WTC11 (cell line): Measurements from ENCODE around the gene UBE2M. TPM values are rescaled to one million over a fixed set of nuclear protein-coding genes. Genes with fewer than 3 reads are reported as not detected.

Source experiments
- ATAC-seq: fragments of 200-7000 bp; cut with Tn5 transposase; 2 replicates; pipeline ENCODE4 v1.10.0; 2021; ENCODE audit warnings: mild to moderate bottlenecking, moderate library complexity
- CTCF ChIA-PET: fragments of 300-600 bp; sonication (Branson Sonifier 250); formaldehyde crosslinking; loops from one replicate; lab custom pipeline; 2021; ENCODE audit warnings: antibody characterized with exemption; lab: Charles Lee
- POLR2A ChIA-PET: fragments of 350-600 bp; sonication (Branson Sonifier 250); formaldehyde crosslinking; loops from one replicate; lab custom pipeline; 2021; ENCODE audit warnings: antibody characterized with exemption; lab: Charles Lee
- DNase-seq: peaks from one replicate; pipeline ENCODE4 v3.0.0; 2021; ENCODE audit warnings: low spot score
- H3K27ac Mint-ChIP-seq: 2 replicates; pipeline ENCODE4 v1.8.0; 2021; ENCODE audit warnings: mixed read lengths
- H3K27me3 Mint-ChIP-seq: 2 replicates; pipeline ENCODE4 v1.8.0; 2021; ENCODE audit warnings: low read depth, mild to moderate bottlenecking, moderate library complexity, mixed read lengths
- H3K36me3 Mint-ChIP-seq: 2 replicates; pipeline ENCODE4 v1.8.0; 2021; ENCODE audit warnings: mixed read lengths
- H3K4me1 Mint-ChIP-seq: 2 replicates; pipeline ENCODE4 v1.8.0; 2022; ENCODE audit warnings: mixed read lengths
- H3K4me3 Mint-ChIP-seq: 2 replicates; pipeline ENCODE4 v1.8.0; 2021; ENCODE audit warnings: mild to moderate bottlenecking, moderate library complexity, mixed read lengths
- H3K9me3 Mint-ChIP-seq: 2 replicates; pipeline ENCODE4 v1.8.0; 2021; ENCODE audit warnings: mixed read lengths
- ATF2 ChIP-seq: sonication (generic); formaldehyde crosslinking; IDR thresholded peaks from 2 replicates; pipeline ENCODE4 v1.8.1; 2022; ENCODE audit warnings: low read depth, missing genetic modification reagents, borderline replicate concordance
- CREB1 ChIP-seq: sonication (generic); formaldehyde crosslinking; IDR thresholded peaks from 2 replicates; pipeline ENCODE4 v1.8.0; 2023; ENCODE audit warnings: mild to moderate bottlenecking, missing genetic modification reagents
- CREM ChIP-seq: sonication (generic); formaldehyde crosslinking; IDR thresholded peaks from 2 replicates; pipeline ENCODE4 v1.8.1; 2022; ENCODE audit warnings: mild to moderate bottlenecking, missing genetic modification reagents, moderate library complexity
- ELF4 ChIP-seq: sonication (generic); formaldehyde crosslinking; IDR thresholded peaks from 2 replicates; pipeline ENCODE4 v1.8.1; 2022; ENCODE audit warnings: low read depth, mild to moderate bottlenecking, moderate library complexity, missing genetic modification reagents
- ETV6 ChIP-seq: sonication (generic); formaldehyde crosslinking; IDR thresholded peaks from 2 replicates; pipeline ENCODE4 v1.8.1; 2022; ENCODE audit warnings: mild to moderate bottlenecking, missing genetic modification reagents
- FOXP1 ChIP-seq: sonication (generic); formaldehyde crosslinking; IDR thresholded peaks from 2 replicates; pipeline ENCODE4 v1.8.0; 2022; ENCODE audit warnings: missing genetic modification reagents, mild to moderate bottlenecking, moderate library complexity, borderline replicate concordance
- JAZF1 ChIP-seq: fragments of 250-450 bp; sonication (Bioruptor Pico); IDR thresholded peaks from 2 replicates; pipeline ENCODE4 v1.9.0; 2021; ENCODE audit warnings: moderate library complexity, mild to moderate bottlenecking, inconsistent platforms
- MAX ChIP-seq: sonication (generic); formaldehyde crosslinking; IDR thresholded peaks from 2 replicates; pipeline ENCODE4 v1.8.0; 2022; ENCODE audit warnings: mild to moderate bottlenecking, missing genetic modification reagents
- NR3C1 ChIP-seq: sonication (generic); formaldehyde crosslinking; conservative IDR thresholded peaks from 2 replicates; pipeline ENCODE4 v1.8.1; 2023; ENCODE audit warnings: low read depth, mild to moderate bottlenecking, missing genetic modification reagents
- OVOL2 ChIP-seq: fragments of 250-450 bp; sonication (Bioruptor Pico); IDR thresholded peaks from 2 replicates; pipeline ENCODE4 v1.9.0; 2021; ENCODE audit warnings: mild to moderate bottlenecking, borderline replicate concordance
- SP1 ChIP-seq: sonication (generic); formaldehyde crosslinking; conservative IDR thresholded peaks from 2 replicates; pipeline ENCODE4 v1.8.1; 2022; ENCODE audit warnings: missing genetic modification reagents
- STAT6 ChIP-seq: sonication (generic); formaldehyde crosslinking; conservative IDR thresholded peaks from 2 replicates; pipeline ENCODE4 v1.8.1; 2023; ENCODE audit warnings: mild to moderate bottlenecking, low read depth, missing genetic modification reagents, moderate library complexity
- TCF7 ChIP-seq: sonication (generic); formaldehyde crosslinking; IDR thresholded peaks from 2 replicates; pipeline ENCODE4 v1.8.0; 2022; ENCODE audit warnings: mild to moderate bottlenecking, low read depth, missing genetic modification reagents, moderate library complexity
- ZBTB21 ChIP-seq: sonication (generic); formaldehyde crosslinking; IDR thresholded peaks from 2 replicates; pipeline ENCODE4 v1.8.1; 2023; ENCODE audit warnings: mild to moderate bottlenecking, missing genetic modification reagents, borderline replicate concordance
- ZNF219 ChIP-seq: sonication (generic); formaldehyde crosslinking; IDR thresholded peaks from 2 replicates; pipeline ENCODE4 v1.8.0; 2023; ENCODE audit warnings: missing genetic modification reagents, mild to moderate bottlenecking, borderline replicate concordance
- ZNF317 ChIP-seq: sonication (generic); formaldehyde crosslinking; IDR thresholded peaks from 2 replicates; pipeline ENCODE4 v1.8.1; 2023; ENCODE audit warnings: low read depth, mild to moderate bottlenecking, moderate library complexity, missing genetic modification reagents, borderline replicate concordance
- ZNF396 ChIP-seq: fragments of 250-450 bp; sonication (Bioruptor Pico); IDR thresholded peaks from 2 replicates; pipeline ENCODE4 v1.8.0; 2021; ENCODE audit warnings: mild to moderate bottlenecking, moderate library complexity, borderline replicate concordance
- ZNF416 ChIP-seq: fragments of 250-450 bp; sonication (Bioruptor Pico); IDR thresholded peaks from 2 replicates; pipeline ENCODE4 v1.9.0; 2021; ENCODE audit warnings: mild to moderate bottlenecking, inconsistent platforms
- total RNA-seq: library from RNA; stranded (reverse); gene quantifications from 3 replicates; pipeline ENCODE4 v1.2.3, GENCODE V29; 2021
- TF ChIP-seq, protein P1 (sequence below): sonication (generic); formaldehyde crosslinking; IDR thresholded peaks from 2 replicates; pipeline ENCODE4 v1.8.1; 2022; ENCODE audit warnings: mild to moderate bottlenecking, missing genetic modification reagents, moderate library complexity, borderline replicate concordance
- TF ChIP-seq, protein P2 (sequence below): sonication (generic); formaldehyde crosslinking; conservative IDR thresholded peaks from 2 replicates; pipeline ENCODE4 v1.8.1; 2022; ENCODE audit warnings: mild to moderate bottlenecking, missing genetic modification reagents
- TF ChIP-seq, protein P3 (sequence below): sonication (generic); formaldehyde crosslinking; IDR thresholded peaks from 2 replicates; pipeline ENCODE4 v1.8.0; 2022; ENCODE audit warnings: mild to moderate bottlenecking, missing genetic modification reagents
- TF ChIP-seq, protein P4 (sequence below): sonication (generic); formaldehyde crosslinking; IDR thresholded peaks from 2 replicates; pipeline ENCODE4 v1.8.1; 2023; ENCODE audit warnings: mild to moderate bottlenecking, missing genetic modification reagents
- TF ChIP-seq, protein P5 (sequence below): fragments of 250-450 bp; sonication (Bioruptor Pico); IDR thresholded peaks from 2 replicates; pipeline ENCODE4 v1.9.0; 2021; ENCODE audit warnings: mild to moderate bottlenecking

Gene UBE2M
- total RNA-seq, 1 experiment from 2014 or later, result 105 TPM

DNA sequence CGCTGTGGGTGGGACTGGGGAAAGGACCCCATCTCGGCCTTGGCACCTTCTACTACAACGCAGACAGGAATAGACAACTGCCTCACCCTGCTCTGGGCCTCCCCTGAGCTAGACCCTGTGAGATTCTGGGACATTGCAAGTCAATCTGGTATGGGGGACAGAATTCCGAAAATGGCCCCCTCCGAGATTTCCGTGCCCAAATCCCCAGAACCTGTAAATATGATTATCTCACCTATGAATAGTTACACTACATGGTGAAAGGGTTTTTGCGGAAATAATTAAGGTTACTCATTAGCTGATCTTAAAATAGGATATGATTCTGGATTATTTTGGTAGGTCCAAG, 38.2 kb downstream of the UBE2M start:
- CTCF ChIA-PET, result interaction anchor here (0.9 to 6.5 kb wide), 23 partner anchors 8 to 191 kb away, joined by 3 to 60 read pairs (median 8); partner anchors contain the start of genes CHMP2A, RNF225, TRIM28 and UBE2M

DNA sequence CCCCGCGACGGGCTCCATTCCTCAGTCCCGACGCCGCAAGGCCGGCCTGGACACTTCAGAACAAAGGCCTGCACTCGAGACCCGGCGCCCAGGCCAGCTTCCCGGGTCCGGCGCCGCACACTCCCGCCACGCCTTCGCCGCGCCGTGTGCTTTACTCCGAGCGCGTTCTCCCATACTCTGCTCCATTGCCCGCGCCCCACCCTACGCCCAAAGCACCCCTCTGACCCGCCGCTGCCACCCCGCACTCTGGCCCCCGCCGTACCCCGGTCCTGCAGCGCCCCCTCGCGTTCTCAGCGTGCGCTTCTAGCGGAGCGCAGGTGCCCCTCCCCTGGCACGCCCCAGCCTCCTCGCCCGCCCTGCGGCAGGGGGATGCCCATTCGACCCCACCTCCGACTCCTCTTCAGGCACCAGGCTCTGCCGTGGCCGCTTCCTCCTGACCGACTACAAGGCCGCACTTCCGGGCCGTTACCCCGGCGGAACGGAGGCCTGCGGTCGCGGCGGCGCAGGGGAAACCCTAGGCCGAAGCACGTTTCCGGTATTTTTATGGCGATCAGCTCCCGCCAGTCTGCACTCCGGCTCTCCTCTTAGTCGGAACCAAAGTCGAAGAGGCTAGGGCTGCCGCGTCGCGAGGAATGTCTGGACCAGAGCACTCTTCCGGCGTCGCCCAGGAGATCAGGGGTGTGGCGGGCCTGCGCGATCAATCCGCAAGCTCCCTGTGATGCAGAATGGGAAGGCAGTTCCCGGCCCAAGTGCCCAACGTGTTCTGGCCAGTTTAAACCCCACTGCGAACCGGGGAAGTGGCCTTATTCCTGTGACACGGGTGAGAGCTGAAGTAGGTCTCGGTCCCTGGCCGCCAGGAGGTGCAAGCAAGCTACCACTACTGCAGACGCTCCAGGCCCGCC, 38.8 kb downstream of the UBE2M start, which contains the start of gene ZBTB45:
Gene ZBTB45, minus strand, starts transcription at position 456 of the 902 bp plus-strand sequence. CDS start 2,137 bp downstream, outside the sequence.
- Mint-ChIP-seq H3K27ac (peak within 1 kb of the TSS; percentile 99), H3K4me3 (peak within 1 kb of the TSS; percentile 97), H3K36me3 (peaks cover 5% of the 10 kb centered on the region), H3K4me1 (peaks cover 48% of the 10 kb centered on the region), H3K27me3 (no peaks in the 10 kb centered on the region), H3K9me3 (no peaks in the 10 kb centered on the region)
- ChIA-PET CTCF (interaction anchor here (0.6 to 6.5 kb wide), 33 partner anchors 9 to 498 kb away, joined by 3 to 60 read pairs (median 5); partner anchors contain the start of genes CHMP2A, RNF225, TRIM28 and UBE2M), POLR2A (interaction anchor here (0.6 to 3.3 kb wide), 16 partner anchors 9 to 61 kb away, joined by 3 to 34 read pairs (median 6); partner anchors contain the start of genes CHMP2A, TRIM28, UBE2M and ZNF446)
- peak; percentile 92 for DNase-seq
- peak; percentile 75 for ATAC-seq
- TF ChIP-seq, protein P1, sequence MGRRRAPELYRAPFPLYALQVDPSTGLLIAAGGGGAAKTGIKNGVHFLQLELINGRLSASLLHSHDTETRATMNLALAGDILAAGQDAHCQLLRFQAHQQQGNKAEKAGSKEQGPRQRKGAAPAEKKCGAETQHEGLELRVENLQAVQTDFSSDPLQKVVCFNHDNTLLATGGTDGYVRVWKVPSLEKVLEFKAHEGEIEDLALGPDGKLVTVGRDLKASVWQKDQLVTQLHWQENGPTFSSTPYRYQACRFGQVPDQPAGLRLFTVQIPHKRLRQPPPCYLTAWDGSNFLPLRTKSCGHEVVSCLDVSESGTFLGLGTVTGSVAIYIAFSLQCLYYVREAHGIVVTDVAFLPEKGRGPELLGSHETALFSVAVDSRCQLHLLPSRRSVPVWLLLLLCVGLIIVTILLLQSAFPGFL (CRISPR knock-in tag), result no peak
- peak; percentile 56; the same call in 1 of the 2 replicates for TF ChIP-seq ZBTB21 (CRISPR knock-in tag)
- TF ChIP-seq, protein P2, sequence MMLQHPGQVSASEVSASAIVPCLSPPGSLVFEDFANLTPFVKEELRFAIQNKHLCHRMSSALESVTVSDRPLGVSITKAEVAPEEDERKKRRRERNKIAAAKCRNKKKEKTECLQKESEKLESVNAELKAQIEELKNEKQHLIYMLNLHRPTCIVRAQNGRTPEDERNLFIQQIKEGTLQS (CRISPR knock-in tag), result peak; percentile 70
- TF ChIP-seq, protein P3, sequence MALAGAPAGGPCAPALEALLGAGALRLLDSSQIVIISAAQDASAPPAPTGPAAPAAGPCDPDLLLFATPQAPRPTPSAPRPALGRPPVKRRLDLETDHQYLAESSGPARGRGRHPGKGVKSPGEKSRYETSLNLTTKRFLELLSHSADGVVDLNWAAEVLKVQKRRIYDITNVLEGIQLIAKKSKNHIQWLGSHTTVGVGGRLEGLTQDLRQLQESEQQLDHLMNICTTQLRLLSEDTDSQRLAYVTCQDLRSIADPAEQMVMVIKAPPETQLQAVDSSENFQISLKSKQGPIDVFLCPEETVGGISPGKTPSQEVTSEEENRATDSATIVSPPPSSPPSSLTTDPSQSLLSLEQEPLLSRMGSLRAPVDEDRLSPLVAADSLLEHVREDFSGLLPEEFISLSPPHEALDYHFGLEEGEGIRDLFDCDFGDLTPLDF, result peak; percentile 75
- peak; percentile 56; the same call in 1 of the 2 replicates for TF ChIP-seq ETV6
- TF ChIP-seq, protein P4, sequence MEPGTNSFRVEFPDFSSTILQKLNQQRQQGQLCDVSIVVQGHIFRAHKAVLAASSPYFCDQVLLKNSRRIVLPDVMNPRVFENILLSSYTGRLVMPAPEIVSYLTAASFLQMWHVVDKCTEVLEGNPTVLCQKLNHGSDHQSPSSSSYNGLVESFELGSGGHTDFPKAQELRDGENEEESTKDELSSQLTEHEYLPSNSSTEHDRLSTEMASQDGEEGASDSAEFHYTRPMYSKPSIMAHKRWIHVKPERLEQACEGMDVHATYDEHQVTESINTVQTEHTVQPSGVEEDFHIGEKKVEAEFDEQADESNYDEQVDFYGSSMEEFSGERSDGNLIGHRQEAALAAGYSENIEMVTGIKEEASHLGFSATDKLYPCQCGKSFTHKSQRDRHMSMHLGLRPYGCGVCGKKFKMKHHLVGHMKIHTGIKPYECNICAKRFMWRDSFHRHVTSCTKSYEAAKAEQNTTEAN (CRISPR knock-in tag), result no peak; the same call in 1 of the 2 replicates
- TF ChIP-seq SP1 (CRISPR knock-in tag), result peak; percentile 94
- TF ChIP-seq MAX (CRISPR knock-in tag), result peak; percentile 86
- TF ChIP-seq, protein P5, sequence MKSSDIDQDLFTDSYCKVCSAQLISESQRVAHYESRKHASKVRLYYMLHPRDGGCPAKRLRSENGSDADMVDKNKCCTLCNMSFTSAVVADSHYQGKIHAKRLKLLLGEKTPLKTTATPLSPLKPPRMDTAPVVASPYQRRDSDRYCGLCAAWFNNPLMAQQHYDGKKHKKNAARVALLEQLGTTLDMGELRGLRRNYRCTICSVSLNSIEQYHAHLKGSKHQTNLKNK (CRISPR knock-in tag), result 0 out of 2 replicates have a peak, but pooled peaks have one; percentile 4
- TF ChIP-seq CREB1 (CRISPR knock-in tag), result peak; percentile 92; the same call in 1 of the 2 replicates
- no peak for TF ChIP-seq STAT6 (CRISPR knock-in tag)
- 0 out of 2 replicates have a peak, but pooled peaks have one; percentile 75 for TF ChIP-seq CREM (CRISPR knock-in tag)
- TF ChIP-seq ATF2 (CRISPR knock-in tag), result no peak

More for the DNA sequence above, 38.2 kb downstream of the UBE2M start:
- POLR2A ChIA-PET, result interaction anchor here (0.6 to 3.3 kb wide), 15 partner anchors 9 to 61 kb away, joined by 3 to 34 read pairs (median 6); partner anchors contain the start of genes CHMP2A, TRIM28 and ZNF446
- Mint-ChIP-seq H3K9me3 (no peaks in the 10 kb centered on the region), H3K4me1 (peaks cover 47% of the 10 kb centered on the region), H3K4me3 (peak overlapping the region; percentile 97), H3K27ac (peak overlapping the region; percentile 99), H3K27me3 (no peaks in the 10 kb centered on the region), H3K36me3 (peaks cover 5% of the 10 kb centered on the region)
- ATAC-seq, result no peak
- no peak for DNase-seq
- TF ChIP-seq ZNF219 (CRISPR knock-in tag), result no peak
- no peak for TF ChIP-seq NR3C1 (CRISPR knock-in tag)
- TF ChIP-seq JAZF1 (CRISPR knock-in tag), result no peak
- TF ChIP-seq ZNF416 (CRISPR knock-in tag), result no peak
- no peak for TF ChIP-seq TCF7
- TF ChIP-seq OVOL2 (CRISPR knock-in tag), result no peak
- TF ChIP-seq CREM (CRISPR knock-in tag), result no peak
- no peak for TF ChIP-seq ETV6
- no peak for TF ChIP-seq ZNF396 (CRISPR knock-in tag)
- no peak for TF ChIP-seq SP1 (CRISPR knock-in tag)
- TF ChIP-seq FOXP1 (CRISPR knock-in tag), result no peak
- no peak for TF ChIP-seq ATF2 (CRISPR knock-in tag)
- no peak for TF ChIP-seq ELF4 (CRISPR knock-in tag)
- TF ChIP-seq ZNF317 (CRISPR knock-in tag), result no peak
